Effector memory CD4-positive, alpha-beta T cell (primary cell): ENCODE measurements around the gene CTRB1.
"Not testable (repeated sequence)": the region's sequence is repeated elsewhere in the genome, so short reads cannot be mapped to it uniquely, and the experiment has no call there.

Source experiments
- DNase-seq, 3 donors: peaks; one replicate each; pipeline ENCODE4 v3.0.0-alpha.2; 2020
- H3K27ac ChIP-seq: 2 replicates; pipeline ENCODE4 v1.7.0; 2013; ENCODE audit warnings: mild to moderate bottlenecking, low read length, moderate library complexity; ENCODE audit not compliant: insufficient read depth, poor library complexity, severe bottlenecking
- H3K27me3 ChIP-seq: replicated peaks from 2 replicates; pipeline ENCODE4 v1.7.0; 2013; ENCODE audit warnings: mild to moderate bottlenecking, low read length; ENCODE audit not compliant: insufficient read depth, control insufficient read depth, poor library complexity, severe bottlenecking
- H3K36me3 ChIP-seq: 2 replicates; pipeline ENCODE4 v1.7.0; 2013; ENCODE audit warnings: mild to moderate bottlenecking, low read length, moderate library complexity; ENCODE audit not compliant: control insufficient read depth, insufficient read depth
- H3K4me1 ChIP-seq: 2 replicates; pipeline ENCODE4 v1.7.0; 2013; ENCODE audit warnings: low read length, mild to moderate bottlenecking; ENCODE audit not compliant: control insufficient read depth, insufficient read depth, poor library complexity, severe bottlenecking
- H3K4me3 ChIP-seq: 2 replicates; pipeline ENCODE4 v1.7.0; 2013; ENCODE audit warnings: low read length, low read depth, mild to moderate bottlenecking; ENCODE audit not compliant: insufficient read depth, poor library complexity, severe bottlenecking
- H3K9me3 ChIP-seq: 2 replicates; pipeline ENCODE4 v1.7.0; 2013; ENCODE audit warnings: mild to moderate bottlenecking, low read length, moderate library complexity; ENCODE audit not compliant: control insufficient read depth

CTRB1 gene

DNA sequence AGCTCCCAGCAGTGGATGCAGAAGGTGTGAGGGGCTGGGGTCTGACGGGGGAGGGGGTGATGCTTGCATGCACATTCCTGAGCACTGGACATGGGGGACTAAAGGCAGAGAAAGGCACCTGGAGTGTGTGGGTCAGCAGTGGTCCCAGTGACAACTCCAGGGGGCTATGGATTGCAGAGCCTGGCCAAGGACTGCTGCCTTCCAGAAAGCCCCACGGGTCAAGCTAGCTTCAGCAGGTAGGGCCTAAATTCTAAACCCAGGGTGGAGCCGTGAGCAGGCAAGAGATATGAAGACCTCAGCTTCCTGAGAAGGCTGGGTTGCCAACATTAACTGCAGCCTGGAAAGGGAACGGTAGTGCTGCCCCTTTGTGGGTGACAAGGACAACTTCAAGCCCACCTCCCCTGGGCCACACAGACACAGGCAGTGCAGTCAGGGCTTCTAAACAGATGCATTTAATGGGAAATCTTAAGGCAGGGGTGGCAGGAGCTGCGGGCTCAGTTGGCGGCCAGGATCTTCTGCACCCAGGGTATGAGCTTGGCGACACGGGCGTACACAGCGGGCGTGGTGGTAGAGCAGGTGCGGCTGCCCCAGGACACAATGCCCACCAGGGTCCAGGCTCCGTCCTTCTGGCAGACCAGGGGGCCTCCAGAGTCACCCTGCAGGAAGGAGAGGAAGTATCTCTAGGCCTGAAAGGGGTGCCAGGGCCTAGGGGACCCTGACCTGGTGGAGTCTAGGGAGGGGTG lies 14.9 kb upstream of the CTRB1 start:
- Histone ChIP-seq H3K36me3 (no peaks in the 10 kb centered on the region), H3K4me1 (peaks cover 5% of the 10 kb centered on the region), H3K4me3 (no peak overlapping the region), H3K9me3 (no peaks in the 10 kb centered on the region), H3K27me3 (no peaks in the 10 kb centered on the region), H3K27ac (no peak overlapping the region)
- no peak for DNase-seq

DNA sequence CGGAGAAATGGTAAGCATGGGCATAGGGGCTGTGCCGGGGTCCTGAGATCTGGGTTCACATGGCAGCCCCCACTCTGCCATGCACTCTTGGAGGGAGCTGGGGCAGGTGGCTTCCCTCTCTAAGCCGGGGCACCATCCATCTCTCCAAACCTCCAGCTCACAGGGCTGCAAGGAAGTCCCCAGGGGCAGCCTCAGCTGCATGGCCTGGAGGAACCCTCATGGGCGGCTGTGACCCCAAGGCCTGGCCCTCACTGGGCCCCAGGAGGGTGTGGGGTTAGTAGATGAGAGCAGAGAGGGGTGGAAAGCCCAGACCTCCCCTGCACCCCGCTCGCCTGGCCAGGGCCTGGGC lies 14.4 kb upstream of the CTRB1 start:
- no peaks in the 10 kb centered on the region for H3K9me3 ChIP-seq
- H3K27ac ChIP-seq = no peak overlapping the region
- no peak for DNase-seq
- no peak overlapping the region for H3K4me3 ChIP-seq
- H3K36me3 ChIP-seq = no peaks in the 10 kb centered on the region
- H3K27me3 ChIP-seq = no peaks in the 10 kb centered on the region
- H3K4me1 ChIP-seq = peaks cover 5% of the 10 kb centered on the region

DNA sequence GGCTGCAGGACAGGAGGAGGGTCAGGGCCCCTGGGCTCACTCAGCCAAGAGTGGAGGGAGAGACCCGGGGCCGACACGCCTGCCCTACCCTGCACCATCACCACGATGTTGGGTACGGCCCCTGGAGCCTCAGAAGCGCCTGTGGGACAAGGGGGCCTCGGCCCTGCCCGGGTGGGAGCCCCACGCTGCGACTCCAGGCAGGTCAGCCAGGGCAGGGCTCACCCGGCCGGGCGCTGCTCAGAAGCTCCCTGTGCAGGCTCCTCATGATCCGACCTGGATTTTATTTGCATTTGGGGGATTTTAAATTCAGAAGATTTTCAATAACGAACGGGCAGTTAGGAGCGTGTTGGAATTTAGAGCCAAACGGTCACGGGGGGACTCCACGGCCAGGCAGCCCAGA lies 13.9 kb upstream of the CTRB1 start:
- not testable (repeated sequence) for H3K27me3 ChIP-seq, H3K36me3 ChIP-seq, H3K9me3 ChIP-seq, H3K4me3 ChIP-seq, DNase-seq, H3K4me1 ChIP-seq, H3K27ac ChIP-seq

GRCh38 chr16:75205438-75205837 lies 13.3 kb upstream of the CTRB1 start:
- H3K27me3 ChIP-seq, H3K27ac ChIP-seq, H3K4me1 ChIP-seq, H3K9me3 ChIP-seq, DNase-seq, H3K4me3 ChIP-seq, H3K36me3 ChIP-seq: not testable (repeated sequence)

DNA sequence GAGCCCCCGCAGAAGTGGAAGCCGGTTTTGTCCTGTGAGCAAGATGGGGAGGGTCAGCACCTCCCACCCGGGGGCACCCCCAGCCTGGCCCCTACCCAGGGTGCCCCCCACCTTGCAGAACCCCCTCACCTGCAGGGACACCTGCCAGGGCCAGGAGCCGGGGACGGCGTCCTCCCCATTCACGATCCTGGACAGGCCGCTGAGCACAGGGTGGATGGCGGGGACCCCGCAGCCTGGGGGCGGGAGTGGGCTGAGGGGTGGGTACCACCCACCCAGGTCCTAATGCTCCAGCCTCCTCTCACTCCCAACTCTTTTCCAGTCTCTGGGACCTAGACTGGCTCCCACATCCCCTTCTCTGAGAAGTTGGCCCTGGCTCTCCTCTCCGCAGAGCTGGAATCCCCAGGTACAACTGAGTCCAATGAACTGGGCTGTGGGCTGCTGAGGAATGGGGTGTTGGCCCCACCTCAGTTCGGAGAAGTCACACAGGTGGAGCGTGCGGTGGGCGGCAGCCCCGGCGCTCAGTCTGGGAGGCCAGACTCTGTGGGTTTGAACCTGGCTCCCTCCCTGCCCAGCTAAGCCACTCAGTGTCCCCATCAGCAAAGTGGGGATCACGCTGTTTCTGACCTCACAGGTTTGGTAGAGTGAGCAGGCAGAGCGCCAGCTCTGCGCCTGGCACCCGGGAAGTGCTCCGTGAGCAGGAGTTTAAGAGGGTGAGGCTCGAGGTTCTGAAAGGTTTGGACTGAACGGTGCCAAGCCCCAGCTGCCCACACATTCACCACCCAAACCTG lies 12.6 kb upstream of the CTRB1 start:
- H3K4me3 ChIP-seq, H3K36me3 ChIP-seq, DNase-seq, H3K27me3 ChIP-seq, H3K27ac ChIP-seq, H3K4me1 ChIP-seq, H3K9me3 ChIP-seq: not testable (repeated sequence)

DNA sequence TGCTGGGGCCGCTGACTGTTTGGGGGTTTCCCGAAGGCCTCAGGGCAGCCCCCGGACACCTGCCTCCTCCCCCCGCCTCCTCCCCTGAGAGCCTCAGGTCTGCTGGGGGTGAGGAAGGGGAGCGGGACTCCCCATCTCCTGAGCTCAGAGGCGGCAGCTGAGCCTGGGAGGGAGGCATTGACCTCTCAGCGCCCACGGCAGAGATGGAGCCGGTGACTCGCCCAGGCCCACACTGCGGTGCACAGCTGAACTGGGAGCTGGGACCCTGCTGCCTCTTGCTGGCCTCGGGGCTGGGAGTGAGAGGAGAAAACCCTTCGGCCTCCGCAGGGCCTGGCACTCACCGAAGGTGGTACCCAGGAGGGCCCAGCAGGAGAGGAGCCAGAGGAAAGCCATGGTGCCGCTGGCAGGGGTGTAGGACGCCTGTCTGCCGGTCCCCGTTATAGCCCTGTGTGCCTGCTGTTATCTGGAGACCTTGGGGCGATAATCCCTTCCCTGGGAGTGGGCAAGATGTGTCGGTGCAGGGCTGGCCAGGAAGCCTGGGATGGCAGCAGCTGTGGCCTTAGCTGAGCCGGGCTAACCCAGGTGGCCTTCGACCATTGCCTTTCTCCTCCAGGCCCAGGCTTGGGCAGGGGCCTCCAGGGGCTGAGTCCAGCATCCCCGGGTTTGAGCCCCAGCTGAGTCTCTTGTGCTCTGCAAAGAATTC lies 11.9 kb upstream of the CTRB1 start, which contains the start of gene CTRB2:
Gene CTRB2, minus strand, starts transcription at position 413 of the 703 bp plus-strand sequence. Its CDS starts 20 bp downstream, at position 393.
- Histone ChIP-seq H3K4me3 (no peak within 1 kb of the TSS), H3K36me3 (no peaks in the 10 kb centered on the region), H3K9me3 (no peaks in the 10 kb centered on the region), H3K27me3 (no peaks in the 10 kb centered on the region), H3K27ac (no peak within 1 kb of the TSS), H3K4me1 (no peaks in the 10 kb centered on the region)
- no peak for DNase-seq

GRCh38 chr16:75207831-75208230 lies 11.0 kb upstream of the CTRB1 start:
- H3K4me3 ChIP-seq = no peak overlapping the region
- H3K36me3 ChIP-seq = no peaks in the 10 kb centered on the region
- no peak for DNase-seq
- H3K27ac ChIP-seq = no peak overlapping the region
- no peaks in the 10 kb centered on the region for H3K9me3 ChIP-seq
- no peaks in the 10 kb centered on the region for H3K4me1 ChIP-seq
- H3K27me3 ChIP-seq = no peaks in the 10 kb centered on the region

DNA sequence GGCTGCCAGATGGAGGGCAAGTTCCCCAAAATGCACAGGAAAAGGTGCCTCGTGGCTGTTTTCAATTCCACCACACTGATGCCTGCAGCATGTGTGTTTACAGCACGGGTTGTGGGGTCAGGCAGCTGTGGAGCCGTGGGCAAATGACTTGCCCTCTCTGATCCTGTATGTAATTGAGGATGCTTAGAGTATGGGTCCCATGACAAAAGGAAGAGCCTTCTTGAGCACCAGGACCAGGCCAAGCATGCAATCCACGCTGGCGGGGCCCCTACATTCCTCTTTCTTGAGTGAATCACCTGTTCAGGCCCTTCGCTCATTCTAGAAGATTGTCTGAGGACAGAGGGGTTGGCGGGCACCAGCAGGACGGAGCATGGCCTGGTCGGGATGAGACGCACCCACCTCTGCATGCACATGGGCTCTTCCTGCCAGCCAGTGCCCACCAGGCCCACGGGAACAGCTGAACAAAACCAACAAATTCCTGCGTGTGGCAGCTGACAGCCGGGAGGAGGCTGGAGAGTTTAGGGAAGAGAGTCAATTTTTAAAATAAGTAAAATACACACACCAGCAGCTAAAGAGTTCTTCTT lies 10.5 kb upstream of the CTRB1 start:
- Histone ChIP-seq H3K27me3 (no peaks in the 10 kb centered on the region), H3K4me1 (no peaks in the 10 kb centered on the region), H3K36me3 (no peaks in the 10 kb centered on the region), H3K27ac (no peak overlapping the region), H3K4me3 (no peak overlapping the region), H3K9me3 (no peaks in the 10 kb centered on the region)
- no peak for DNase-seq

DNA sequence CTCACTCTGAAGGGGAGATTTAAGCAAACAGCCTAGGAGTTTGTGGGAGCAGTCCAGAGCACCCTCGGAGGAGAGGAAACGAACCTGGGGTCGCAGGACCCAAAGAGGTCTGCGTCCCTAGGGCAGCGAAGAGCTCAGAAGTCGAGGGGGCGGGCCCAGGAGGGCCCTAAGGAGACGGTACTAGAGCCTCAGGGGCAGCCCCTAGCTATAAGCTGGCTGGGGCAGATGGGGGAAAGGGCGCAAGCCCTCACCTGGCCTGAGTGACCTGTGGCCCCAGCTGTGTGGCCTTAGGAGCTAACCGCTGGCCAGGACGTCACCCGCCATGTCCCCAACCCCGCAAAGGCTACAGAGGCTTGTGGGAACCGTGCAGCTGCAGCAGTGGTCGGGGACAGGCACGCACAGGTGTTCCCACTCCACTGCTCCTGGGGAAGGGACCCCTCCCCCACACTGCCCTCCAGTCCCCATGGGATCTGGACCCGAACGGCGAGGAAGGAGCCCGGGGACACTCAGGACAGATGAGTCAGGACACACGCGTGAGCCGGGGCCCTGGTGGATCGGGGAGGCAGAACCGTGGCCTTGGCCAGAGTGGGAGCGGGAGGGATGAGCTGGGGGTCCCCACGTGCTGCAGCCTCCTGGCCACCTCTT lies 9.8 kb upstream of the CTRB1 start:
- no peaks in the 10 kb centered on the region for H3K36me3 ChIP-seq
- H3K4me1 ChIP-seq = no peaks in the 10 kb centered on the region
- H3K27ac ChIP-seq = no peak overlapping the region
- no peaks in the 10 kb centered on the region for H3K27me3 ChIP-seq
- no peak overlapping the region for H3K4me3 ChIP-seq
- no peak for DNase-seq
- no peaks in the 10 kb centered on the region for H3K9me3 ChIP-seq
